GM21619 (cell line): ENCODE data around the gene CLCN3.
"Not testable (repeated sequence)": the region's sequence is repeated elsewhere in the genome, so short reads cannot be mapped to it uniquely, and the experiment has no call there.

Source experiments
- ATAC-seq: cut with Tn5 transposase; IDR thresholded peaks from one replicate; pipeline ENCODE4 v1.9.1; 2021; ENCODE audit not compliant: unreplicated experiment

Gene CLCN3

GRCh38 chr4:169617306-169617705, 3.1 kb upstream of the CLCN3 start:
- no peak for ATAC-seq

- ATAC-seq: no peak
These were observed 2.1 kb upstream of the CLCN3 start for GRCh38 chr4:169618286-169618685.

DNA sequence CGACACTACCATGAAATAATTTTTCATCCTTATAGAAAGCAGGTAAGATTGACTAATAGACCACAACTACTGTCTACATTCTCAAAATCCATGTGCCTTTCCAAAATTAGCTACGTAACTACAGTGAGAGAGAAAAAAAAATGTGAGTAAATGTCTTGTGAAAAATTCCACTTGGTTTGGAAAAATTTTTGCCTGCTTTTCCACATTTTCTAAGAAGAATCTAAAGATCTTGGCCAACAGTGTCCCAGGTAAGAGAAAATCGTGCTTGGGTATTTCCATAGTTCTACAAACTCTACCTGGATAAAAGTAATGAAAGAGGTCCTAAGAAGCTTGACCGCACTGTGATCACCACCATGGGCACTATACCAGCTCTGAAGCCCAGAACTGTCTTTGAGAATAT, 1.4 kb upstream of the CLCN3 start:
- ATAC-seq: no peak

- ATAC-seq: peak; percentile 36
These were observed 840 bp upstream of the CLCN3 start for GRCh38 chr4:169619518-169619957.

DNA sequence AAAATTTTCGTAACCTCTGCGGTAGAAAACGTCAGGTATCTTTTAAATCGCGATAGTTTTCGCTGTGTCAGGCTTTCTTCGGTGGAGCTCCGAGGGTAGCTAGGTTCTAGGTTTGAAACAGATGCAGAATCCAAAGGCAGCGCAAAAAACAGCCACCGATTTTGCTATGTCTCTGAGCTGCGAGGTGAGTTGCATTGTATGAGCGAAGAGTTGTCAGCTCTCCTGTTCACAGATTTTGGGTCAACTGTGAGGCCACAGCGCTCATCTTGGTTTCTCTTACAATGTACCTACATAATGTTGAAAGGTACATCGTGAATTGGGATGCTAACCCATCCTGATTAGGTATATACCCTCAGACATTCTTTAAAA, 486 bp downstream of the CLCN3 start:
- no peak for ATAC-seq

DNA sequence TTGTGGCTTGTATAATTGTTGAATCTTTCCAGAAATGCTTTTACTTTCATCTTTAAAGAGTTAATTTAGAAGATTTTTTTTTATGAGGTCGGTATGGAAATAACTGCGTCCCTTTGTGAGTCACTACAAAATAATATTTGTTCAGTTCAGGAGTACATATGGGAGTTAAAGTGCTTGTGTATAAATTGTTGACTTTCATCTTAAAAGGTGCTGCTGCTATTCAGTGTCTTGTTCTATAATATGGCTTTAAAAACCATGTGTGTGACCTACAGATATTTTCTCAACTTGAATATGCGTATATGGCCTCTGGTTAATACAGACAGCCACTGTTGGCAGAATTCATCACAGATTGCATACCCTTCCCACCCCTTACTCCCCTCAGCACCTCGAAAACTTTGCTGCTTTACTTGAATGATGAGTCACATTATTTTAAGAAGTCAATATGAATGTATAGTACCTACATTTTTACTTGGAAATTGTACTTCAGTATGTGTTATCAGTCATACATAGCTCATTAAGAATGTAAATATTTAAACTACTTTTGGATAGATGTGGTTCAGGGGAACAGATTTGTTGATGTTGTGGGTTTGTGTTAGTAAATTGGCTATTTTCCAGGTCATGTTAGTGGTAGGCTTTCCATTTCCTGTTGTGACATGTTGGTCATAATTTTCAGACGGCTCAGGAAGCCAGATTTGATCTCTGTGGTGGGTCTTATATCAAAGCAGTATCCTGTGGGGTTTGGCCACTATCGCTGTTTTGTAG, 1.5 kb downstream of the CLCN3 start:
- peak; percentile 13 for ATAC-seq

DNA sequence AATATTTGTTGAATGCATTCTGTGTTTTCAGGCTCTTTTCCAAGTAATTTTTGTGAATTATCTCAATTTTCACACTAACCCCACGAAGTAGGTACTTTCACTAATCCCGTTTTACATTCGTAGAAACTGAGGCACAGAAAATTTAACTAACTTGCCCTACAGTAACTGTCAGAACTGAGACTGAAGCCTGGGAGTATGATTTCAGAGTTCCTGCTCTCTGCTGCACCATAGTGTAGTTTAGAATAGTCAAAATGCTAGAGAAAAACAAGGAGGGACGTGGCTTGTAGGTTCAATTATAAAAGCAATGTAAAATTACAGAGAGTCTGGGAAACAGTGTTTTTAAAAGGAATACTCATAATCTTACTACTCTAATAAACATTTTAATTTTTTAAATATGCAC, 2.2 kb downstream of the CLCN3 start:
- no peak for ATAC-seq

- ATAC-seq: not testable (repeated sequence)
These were observed 3.6 kb downstream of the CLCN3 start for GRCh38 chr4:169624012-169624411.

DNA sequence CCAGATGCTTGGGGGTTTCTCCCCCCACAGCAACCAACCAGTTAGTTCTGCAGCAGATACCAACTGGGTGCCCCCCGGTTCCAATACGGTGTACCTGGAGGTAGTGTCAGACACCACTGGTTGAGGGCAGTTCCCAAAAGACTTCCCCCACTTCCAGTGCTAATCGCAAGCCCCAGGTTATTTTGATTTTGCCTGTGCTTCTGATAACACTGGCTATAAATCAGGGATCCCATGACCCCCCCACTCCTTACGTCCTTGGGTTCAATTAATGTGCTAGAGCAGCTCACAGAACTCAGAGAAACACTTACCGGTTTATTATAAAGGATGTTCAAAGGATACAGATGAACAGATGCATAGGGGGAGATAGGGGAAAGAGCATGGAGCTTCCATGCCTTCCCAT, 5.5 kb downstream of the CLCN3 start:
- ATAC-seq: no peak

DNA sequence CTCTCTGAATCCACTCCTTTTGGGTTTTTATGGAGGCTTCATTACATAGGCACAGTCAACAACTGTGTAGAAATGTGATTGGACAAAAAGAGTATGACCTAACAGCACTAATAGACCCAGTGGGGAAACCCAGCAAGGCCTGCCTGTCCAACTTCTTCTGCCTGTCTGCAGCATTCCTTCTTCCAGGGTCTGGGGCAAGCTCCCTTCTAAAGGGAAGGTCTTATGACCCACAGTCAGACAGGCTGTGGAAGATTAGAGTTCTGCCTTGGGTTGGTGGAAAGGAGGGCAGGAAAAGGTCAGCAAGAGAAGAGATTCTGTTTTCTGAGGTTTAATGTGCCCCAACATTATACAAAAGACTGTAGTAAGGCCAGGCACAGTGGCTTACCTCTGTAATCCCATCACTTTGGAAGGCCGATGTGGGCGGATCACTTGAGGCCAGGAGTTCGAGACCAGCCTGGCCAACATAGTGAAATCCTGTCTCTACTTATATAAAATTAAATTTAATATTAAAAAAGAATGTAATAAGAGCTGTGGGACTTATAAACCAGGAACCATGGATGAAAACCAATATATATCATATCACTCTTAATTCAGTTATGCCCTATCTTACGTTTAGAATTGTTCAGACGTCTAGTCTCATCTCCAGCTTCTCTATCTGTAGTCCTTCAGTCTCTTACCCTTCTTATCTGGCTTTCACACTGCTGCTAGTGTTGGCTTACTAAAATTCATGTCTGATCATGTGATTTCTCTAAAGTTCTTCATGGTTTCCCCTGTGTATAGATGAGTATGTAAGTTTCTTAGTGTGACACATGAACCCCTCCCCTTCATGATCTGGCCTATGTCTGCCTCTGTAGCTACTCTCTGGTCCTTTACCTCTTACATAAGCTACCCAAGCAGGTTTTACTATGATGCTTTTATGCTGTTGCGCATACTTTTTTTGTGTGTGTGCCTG, 6.2 kb downstream of the CLCN3 start:
- peak; percentile 40 for ATAC-seq

DNA sequence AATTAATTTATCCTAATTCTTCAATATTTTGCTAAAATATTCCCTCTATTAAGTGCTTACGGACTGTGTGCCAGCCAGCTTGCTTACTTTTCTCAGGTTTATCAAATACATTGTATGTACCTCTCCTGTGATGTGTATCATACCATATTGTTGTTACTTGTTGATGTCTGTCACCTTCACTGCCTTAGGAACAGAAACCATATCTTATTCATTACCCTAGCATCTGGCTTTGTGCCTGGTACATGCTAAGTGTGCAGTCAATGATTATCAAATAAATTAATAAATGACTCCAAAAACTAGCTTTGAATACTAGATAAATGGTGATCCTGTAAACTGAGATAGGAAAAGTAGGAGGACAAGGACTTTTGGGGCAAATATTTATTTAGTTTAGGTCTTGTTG, 6.9 kb downstream of the CLCN3 start:
- peak; percentile 62 for ATAC-seq

DNA sequence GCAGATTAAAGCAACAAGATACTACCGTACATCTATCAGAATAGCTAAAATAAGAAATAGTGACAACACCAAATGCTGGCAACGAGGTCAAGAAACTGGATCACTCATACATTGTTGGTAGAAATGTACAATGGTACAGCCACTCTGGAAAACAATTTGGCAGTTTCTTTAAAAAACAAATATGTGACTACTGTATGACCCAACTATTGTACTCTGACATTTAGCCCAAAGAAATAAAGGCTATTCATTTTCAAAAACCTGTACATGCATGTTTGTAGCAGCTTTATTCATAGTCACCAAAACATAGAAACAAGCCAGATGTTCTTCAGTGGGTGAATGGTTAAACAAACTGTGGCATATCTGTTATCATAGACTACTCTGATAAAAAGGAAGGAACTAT, 8.2 kb downstream of the CLCN3 start:
- no peak for ATAC-seq

- ATAC-seq: no peak
These were observed 9.7 kb downstream of the CLCN3 start for GRCh38 chr4:169630069-169630468.

GRCh38 chr4:169632896-169633295, 12.5 kb downstream of the CLCN3 start:
- ATAC-seq: no peak

GRCh38 chr4:169634975-169635374, 14.6 kb downstream of the CLCN3 start:
- no peak for ATAC-seq

DNA sequence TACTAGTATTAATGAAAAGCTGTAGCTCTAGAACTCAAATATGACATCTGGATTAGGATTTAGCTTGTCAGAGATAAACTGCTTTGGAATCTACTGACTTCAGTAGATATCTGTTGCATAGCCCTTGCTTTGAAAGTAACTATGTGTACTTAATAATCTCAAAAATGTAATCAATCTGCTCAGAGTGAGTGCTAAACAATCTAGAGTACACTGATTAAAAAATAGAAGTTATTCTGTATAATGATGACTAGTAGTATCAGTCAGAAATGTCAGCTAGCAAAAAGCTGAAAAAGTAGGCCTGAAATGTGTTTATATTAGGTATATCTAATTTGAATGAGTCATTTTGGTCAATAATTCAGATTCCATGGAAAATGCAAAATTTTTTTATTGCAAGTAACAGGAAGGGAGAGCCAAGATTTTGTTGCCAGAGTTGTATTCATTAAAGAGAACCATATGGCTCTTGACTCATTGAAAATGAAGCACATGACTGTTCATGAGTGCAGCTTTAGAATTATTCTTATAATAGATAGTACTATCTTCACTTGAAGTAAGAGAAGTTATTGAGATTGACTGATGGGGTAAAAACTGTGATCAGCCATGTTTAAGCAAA, 20.0 kb downstream of the CLCN3 start:
- ATAC-seq: no peak

DNA sequence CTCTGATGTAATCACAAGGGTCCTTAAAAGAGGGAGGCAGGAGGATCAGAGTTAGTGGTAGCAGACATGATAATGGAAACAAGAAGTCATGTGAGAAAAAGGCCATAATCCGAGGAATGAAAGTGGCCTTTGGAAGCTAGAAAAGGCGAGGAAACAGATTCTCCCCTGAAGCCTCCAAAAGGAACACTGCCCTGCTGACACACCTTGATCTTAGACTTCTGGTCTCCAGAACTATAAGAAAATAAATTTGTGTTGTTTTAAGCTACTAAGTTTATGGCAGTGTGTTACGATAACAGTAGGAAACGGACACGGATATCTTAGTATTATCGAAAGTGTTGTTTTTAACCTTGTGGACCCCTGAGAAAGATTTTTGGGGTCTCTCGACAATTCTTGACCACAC, 24.4 kb downstream of the CLCN3 start:
- no peak for ATAC-seq

- ATAC-seq: no peak
These were observed 25.2 kb downstream of the CLCN3 start for GRCh38 chr4:169645627-169646026.

DNA sequence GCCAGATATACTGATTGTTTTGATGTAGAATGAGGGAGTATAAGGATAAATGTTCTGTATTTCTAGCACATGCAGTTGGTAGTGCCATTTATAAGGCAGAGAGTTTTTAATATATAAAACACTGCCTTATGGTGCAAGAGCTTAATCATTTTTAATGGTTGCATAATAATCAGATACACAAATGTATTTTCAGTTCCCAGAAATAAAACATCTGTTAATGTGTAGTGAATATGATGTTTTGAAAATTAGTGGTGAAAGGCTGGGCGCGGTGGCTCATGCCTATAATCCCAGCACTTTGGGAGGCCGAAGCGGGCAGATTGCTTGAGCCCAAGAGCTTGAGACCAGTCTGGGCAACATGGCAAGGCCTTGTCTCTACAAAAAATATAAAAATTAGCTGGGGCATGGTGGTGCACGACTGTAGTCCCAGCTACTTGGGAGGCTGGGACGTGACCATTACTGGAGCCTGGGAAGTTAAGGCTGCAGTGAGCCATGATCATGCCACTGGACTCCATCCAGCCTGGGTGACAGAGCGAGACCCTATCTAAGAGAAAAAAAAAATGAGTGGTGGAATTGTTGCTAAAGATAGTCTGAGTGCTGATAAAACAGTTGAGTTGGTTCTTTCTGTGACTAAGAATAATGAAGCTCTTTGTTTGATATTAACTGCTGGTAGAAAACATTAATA, 29.3 kb downstream of the CLCN3 start:
- no peak for ATAC-seq

GRCh38 chr4:169650227-169650936, 30.0 kb downstream of the CLCN3 start:
- no peak for ATAC-seq
